Mononuclear cell (primary cell): ENCODE results near the gene MRPL52. TPM values are rescaled to one million over a fixed set of nuclear protein-coding genes. Genes with fewer than 3 reads are reported as not detected.
A peak's percentile ranks its signal among the peaks of the same experiment; 100 is the strongest.

Source experiments
- H3K27me3 ChIP-seq: 2 replicates; pipeline ENCODE4 v1.6.0; 2011; ENCODE audit warnings: low read length, control low read depth; ENCODE audit not compliant: insufficient read depth
- H3K4me1 ChIP-seq: 2 replicates; pipeline ENCODE4 v1.5.1; 2011; ENCODE audit warnings: mild to moderate bottlenecking, low read length, control low read depth; ENCODE audit not compliant: insufficient read depth
- H3K4me3 ChIP-seq: 2 replicates; pipeline ENCODE4 v1.5.1; 2011; ENCODE audit warnings: mild to moderate bottlenecking, low read length, moderate library complexity
- H3K9me3 ChIP-seq: 2 replicates; pipeline ENCODE4 v1.5.1; 2011; ENCODE audit warnings: low read depth, mild to moderate bottlenecking, control low read depth, low read length
- total RNA-seq: library from RNA; depleted of rRNA; stranded (reverse); fragments of >200 nt; gene quantifications from one replicate; pipeline ENCODE4 v1.2.3, GENCODE V29; 2012

MRPL52 gene
- total RNA-seq, 1 donor = 8.7 TPM

GRCh38 chr14:22872833-22873520 lies 43.3 kb downstream of the MRPL52 start:
- Histone ChIP-seq H3K4me1 (peaks cover 41% of the 10 kb centered on the region), H3K4me3 (peak overlapping the region; percentile 90), H3K27me3 (no peaks in the 10 kb centered on the region), H3K9me3 (no peaks in the 10 kb centered on the region)

- Histone ChIP-seq H3K9me3 (no peaks in the 10 kb centered on the region), H3K4me1 (peaks cover 33% of the 10 kb centered on the region), H3K27me3 (no peaks in the 10 kb centered on the region), H3K4me3 (no peak overlapping the region)
Observed at GRCh38 chr14:22875003-22875747, 45.5 kb downstream of the MRPL52 start.

GRCh38 chr14:22875748-22876319 lies 46.1 kb downstream of the MRPL52 start:
- H3K27me3 ChIP-seq = no peaks in the 10 kb centered on the region
- H3K9me3 ChIP-seq = no peaks in the 10 kb centered on the region
- peaks cover 26% of the 10 kb centered on the region for H3K4me1 ChIP-seq
- no peak overlapping the region for H3K4me3 ChIP-seq

GRCh38 chr14:22877000-22877501 lies 47.4 kb downstream of the MRPL52 start:
- Histone ChIP-seq H3K4me1 (peaks cover 20% of the 10 kb centered on the region), H3K27me3 (no peaks in the 10 kb centered on the region), H3K4me3 (no peak overlapping the region), H3K9me3 (no peaks in the 10 kb centered on the region)

GRCh38 chr14:22878271-22879246 lies 48.9 kb downstream of the MRPL52 start:
- no peaks in the 10 kb centered on the region for H3K9me3 ChIP-seq

GRCh38 chr14:22882064-22882463 lies 52.4 kb downstream of the MRPL52 start:
- H3K27me3 ChIP-seq = no peaks in the 10 kb centered on the region
- H3K4me1 ChIP-seq = peaks cover 20% of the 10 kb centered on the region
- no peak overlapping the region for H3K4me3 ChIP-seq
- H3K9me3 ChIP-seq = no peaks in the 10 kb centered on the region

More at GRCh38 chr14:22878271-22879246, 48.9 kb downstream of the MRPL52 start:
- Histone ChIP-seq H3K4me3 (no peak overlapping the region), H3K27me3 (no peaks in the 10 kb centered on the region), H3K4me1 (peaks cover 17% of the 10 kb centered on the region)

- H3K4me1 ChIP-seq = peaks cover 26% of the 10 kb centered on the region
- no peaks in the 10 kb centered on the region for H3K9me3 ChIP-seq
- no peaks in the 10 kb centered on the region for H3K27me3 ChIP-seq
- H3K4me3 ChIP-seq = no peak overlapping the region
Observed at GRCh38 chr14:22882529-22883172, 53.0 kb downstream of the MRPL52 start.

GRCh38 chr14:22883173-22883976 lies 53.7 kb downstream of the MRPL52 start, which contains the start of gene REM2:
Gene REM2 (plus strand): TSS chr14:22883222. CDS start chr14:22883288, 66 bp downstream.
- Histone ChIP-seq H3K27me3 (no peaks in the 10 kb centered on the region), H3K4me1 (peaks cover 33% of the 10 kb centered on the region), H3K4me3 (no peak within 1 kb of the TSS), H3K9me3 (no peaks in the 10 kb centered on the region)

- Histone ChIP-seq H3K27me3 (no peaks in the 10 kb centered on the region), H3K4me1 (peaks cover 41% of the 10 kb centered on the region), H3K9me3 (no peaks in the 10 kb centered on the region), H3K4me3 (no peak overlapping the region)
Observed at GRCh38 chr14:22884076-22884737, 54.5 kb downstream of the MRPL52 start.

Other genes starting within 250 kb of the MRPL52 start
- gene DAD1, start 240.7 kb upstream of the MRPL52 start, total RNA-seq = 83.6 TPM
- gene ABHD4, start 231.6 kb upstream of the MRPL52 start, total RNA-seq = 7.5 TPM
- gene OR6J1, start 185.5 kb upstream of the MRPL52 start, total RNA-seq = not detected
- gene OXA1L, start 63.2 kb upstream of the MRPL52 start, total RNA-seq = 128 TPM
- gene SLC7A7, start 14.5 kb upstream of the MRPL52 start, total RNA-seq = 74.8 TPM
- 2.9 TPM for gene MMP14, start 6.7 kb downstream of the MRPL52 start, total RNA-seq
- 46.7 TPM for gene LRP10, start 41.9 kb downstream of the MRPL52 start, total RNA-seq
- gene REM2, start 53.3 kb downstream of the MRPL52 start, total RNA-seq = 2.1 TPM
- 122 TPM for gene RBM23, start 89.3 kb downstream of the MRPL52 start, total RNA-seq
- 8.2 TPM for gene PRMT5, start 99.5 kb downstream of the MRPL52 start, total RNA-seq
- gene HAUS4, start 127.2 kb downstream of the MRPL52 start, total RNA-seq = 41.2 TPM
- 0.21 TPM for gene AJUBA, start 152.7 kb downstream of the MRPL52 start, total RNA-seq
- gene C14orf93, start 180.3 kb downstream of the MRPL52 start, total RNA-seq = 6.9 TPM
- 13.2 TPM for gene PSMB5, start 205.0 kb downstream of the MRPL52 start, total RNA-seq
- not detected for gene PSMB11, start 212.3 kb downstream of the MRPL52 start, total RNA-seq
- 0.63 TPM for gene CDH24, start 227.6 kb downstream of the MRPL52 start, total RNA-seq